HepG2 (cell line): ENCODE data around the gene PIGN. TPM values are rescaled to one million over a fixed set of nuclear protein-coding genes. Genes with fewer than 3 reads are reported as not detected.
A peak's percentile ranks its signal among the peaks of the same experiment; 100 is the strongest.

Experiments
- PAF1 ChIP-seq: IDR thresholded peaks from 2 replicates; pipeline ENCODE4 v1.6.1; 2016; ENCODE audit warnings: missing genetic modification reagents, missing compliant biosample characterization
- RAD51 ChIP-seq: fragments of 450-650 bp; IDR thresholded peaks from 2 replicates; pipeline ENCODE4 v1.6.1; 2016; ENCODE audit warnings: borderline replicate concordance
- SNAI1 ChIP-seq: sonication (generic); formaldehyde crosslinking; IDR thresholded peaks from 2 replicates; pipeline ENCODE4 v1.5.0; 2020; ENCODE audit warnings: mild to moderate bottlenecking, missing genetic modification reagents, borderline replicate concordance
- SPEN ChIP-seq: sonication (generic); formaldehyde crosslinking; IDR thresholded peaks from 2 replicates; pipeline ENCODE4 v1.5.1; 2020; ENCODE audit warnings: low read depth, mild to moderate bottlenecking, missing genetic modification reagents
- ZBTB33 ChIP-seq: sonication (generic); formaldehyde crosslinking; IDR thresholded peaks from 2 replicates; pipeline ENCODE4 v1.4.0; 2020; ENCODE audit warnings: missing genetic modification reagents
- ZNF333 ChIP-seq: sonication (generic); formaldehyde crosslinking; IDR thresholded peaks from 2 replicates; pipeline ENCODE4 v1.4.0; 2020; ENCODE audit warnings: mild to moderate bottlenecking, missing genetic modification reagents, borderline replicate concordance
- ZNF431 ChIP-seq: sonication (generic); formaldehyde crosslinking; IDR thresholded peaks from 2 replicates; pipeline ENCODE4 v1.9.0; 2022; ENCODE audit warnings: missing genetic modification reagents, low read depth, mild to moderate bottlenecking, borderline replicate concordance
- ZNF530 ChIP-seq: sonication (generic); formaldehyde crosslinking; IDR thresholded peaks from 2 replicates; pipeline ENCODE4 v1.5.0; 2020; ENCODE audit warnings: low read depth, mild to moderate bottlenecking, missing genetic modification reagents
- ZNF768 ChIP-seq: sonication (generic); formaldehyde crosslinking; IDR thresholded peaks from 2 replicates; pipeline ENCODE4 v1.4.0; 2020; ENCODE audit warnings: missing genetic modification reagents
- polyA plus RNA-seq, 8 experiments: library from polyadenylated mRNA; depleted of rRNA in 3 of 8; stranded (reverse) in 7 of 8; unstranded in 1 of 8; fragments of >200 nt; fragmentation: Illumina TruSeq in 4 of 8; extraction: Trizol in 4 of 8; gene quantifications; 2 replicates each; pipeline versions ENCODE4 v1.2.1 to v1.2.3, GENCODE V29; 2011 to 2016; ENCODE audit warnings: low read depth in 4 of 8, missing spikeins in 1 of 8, mixed read lengths in 1 of 8; ENCODE audit not compliant: insufficient read depth in 1 of 8
- total RNA-seq, 5 experiments: library from RNA; depleted of rRNA; stranded (reverse); fragments of >200 nt; fragmentation: Illumina TruSeq; extraction: Trizol; gene quantifications; 2 replicates each; pipeline ENCODE4 v1.2.3, GENCODE V29; 2016; ENCODE audit warnings: low read depth in 1 of 5
- TF ChIP-seq, protein P1 (sequence below): IDR thresholded peaks from 2 replicates; pipeline ENCODE4 v1.6.1; 2012; ENCODE audit warnings: low read length, improper control_type of control experiment
- TF ChIP-seq, protein P2 (sequence below): sonication (generic); formaldehyde crosslinking; IDR thresholded peaks from 2 replicates; pipeline ENCODE4 v1.8.1; 2022; ENCODE audit warnings: low read depth, mild to moderate bottlenecking, missing genetic modification reagents
- TF ChIP-seq, protein P3 (sequence below): sonication (generic); formaldehyde crosslinking; IDR thresholded peaks from 2 replicates; pipeline ENCODE4 v1.4.0; 2020; ENCODE audit warnings: low read depth, missing genetic modification reagents
- TF ChIP-seq, protein P4 (sequence below): sonication (generic); formaldehyde crosslinking; IDR thresholded peaks from 2 replicates; pipeline ENCODE4 v1.4.0; 2020; ENCODE audit warnings: missing genetic modification reagents, borderline replicate concordance

PIGN gene
- total and polyA plus RNA-seq, 2 of the 13 experiments (the other 11 are each of a cell fraction or from before 2014, with no cell fraction given): 15.5 to 33.6 TPM

DNA sequence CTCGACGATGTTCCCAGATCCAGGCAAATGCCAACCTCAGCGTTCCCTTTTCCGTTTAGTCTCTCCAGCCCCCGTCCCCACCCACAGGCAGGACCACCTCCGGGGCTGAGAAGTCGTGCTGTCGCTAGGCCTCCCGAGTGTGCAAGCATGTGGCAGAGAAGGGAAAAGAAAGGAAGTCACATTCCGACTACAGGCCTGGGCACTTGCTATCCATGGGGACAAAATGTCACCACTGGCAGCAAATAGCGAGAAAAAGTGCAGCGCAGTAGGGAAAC lies 420 bp downstream of the PIGN start (continued):
- TF ChIP-seq, protein P1, sequence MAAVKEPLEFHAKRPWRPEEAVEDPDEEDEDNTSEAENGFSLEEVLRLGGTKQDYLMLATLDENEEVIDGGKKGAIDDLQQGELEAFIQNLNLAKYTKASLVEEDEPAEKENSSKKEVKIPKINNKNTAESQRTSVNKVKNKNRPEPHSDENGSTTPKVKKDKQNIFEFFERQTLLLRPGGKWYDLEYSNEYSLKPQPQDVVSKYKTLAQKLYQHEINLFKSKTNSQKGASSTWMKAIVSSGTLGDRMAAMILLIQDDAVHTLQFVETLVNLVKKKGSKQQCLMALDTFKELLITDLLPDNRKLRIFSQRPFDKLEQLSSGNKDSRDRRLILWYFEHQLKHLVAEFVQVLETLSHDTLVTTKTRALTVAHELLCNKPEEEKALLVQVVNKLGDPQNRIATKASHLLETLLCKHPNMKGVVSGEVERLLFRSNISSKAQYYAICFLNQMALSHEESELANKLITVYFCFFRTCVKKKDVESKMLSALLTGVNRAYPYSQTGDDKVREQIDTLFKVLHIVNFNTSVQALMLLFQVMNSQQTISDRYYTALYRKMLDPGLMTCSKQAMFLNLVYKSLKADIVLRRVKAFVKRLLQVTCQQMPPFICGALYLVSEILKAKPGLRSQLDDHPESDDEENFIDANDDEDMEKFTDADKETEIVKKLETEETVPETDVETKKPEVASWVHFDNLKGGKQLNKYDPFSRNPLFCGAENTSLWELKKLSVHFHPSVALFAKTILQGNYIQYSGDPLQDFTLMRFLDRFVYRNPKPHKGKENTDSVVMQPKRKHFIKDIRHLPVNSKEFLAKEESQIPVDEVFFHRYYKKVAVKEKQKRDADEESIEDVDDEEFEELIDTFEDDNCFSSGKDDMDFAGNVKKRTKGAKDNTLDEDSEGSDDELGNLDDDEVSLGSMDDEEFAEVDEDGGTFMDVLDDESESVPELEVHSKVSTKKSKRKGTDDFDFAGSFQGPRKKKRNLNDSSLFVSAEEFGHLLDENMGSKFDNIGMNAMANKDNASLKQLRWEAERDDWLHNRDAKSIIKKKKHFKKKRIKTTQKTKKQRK: no peak
- TF ChIP-seq ZNF333 (CRISPR knock-in tag) (no peak), SPEN (CRISPR knock-in tag) (peak; percentile 70; the same call in 1 of the 2 replicates), SNAI1 (CRISPR knock-in tag) (no peak), ZNF431 (CRISPR knock-in tag) (0 out of 2 replicates have a peak, but pooled peaks have one; percentile 13), ZNF768 (CRISPR knock-in tag) (no peak), PAF1 (CRISPR knock-in tag) (no peak), ZBTB33 (CRISPR knock-in tag) (no peak), ZNF530 (no peak), RAD51 (no peak)
- TF ChIP-seq, protein P2, sequence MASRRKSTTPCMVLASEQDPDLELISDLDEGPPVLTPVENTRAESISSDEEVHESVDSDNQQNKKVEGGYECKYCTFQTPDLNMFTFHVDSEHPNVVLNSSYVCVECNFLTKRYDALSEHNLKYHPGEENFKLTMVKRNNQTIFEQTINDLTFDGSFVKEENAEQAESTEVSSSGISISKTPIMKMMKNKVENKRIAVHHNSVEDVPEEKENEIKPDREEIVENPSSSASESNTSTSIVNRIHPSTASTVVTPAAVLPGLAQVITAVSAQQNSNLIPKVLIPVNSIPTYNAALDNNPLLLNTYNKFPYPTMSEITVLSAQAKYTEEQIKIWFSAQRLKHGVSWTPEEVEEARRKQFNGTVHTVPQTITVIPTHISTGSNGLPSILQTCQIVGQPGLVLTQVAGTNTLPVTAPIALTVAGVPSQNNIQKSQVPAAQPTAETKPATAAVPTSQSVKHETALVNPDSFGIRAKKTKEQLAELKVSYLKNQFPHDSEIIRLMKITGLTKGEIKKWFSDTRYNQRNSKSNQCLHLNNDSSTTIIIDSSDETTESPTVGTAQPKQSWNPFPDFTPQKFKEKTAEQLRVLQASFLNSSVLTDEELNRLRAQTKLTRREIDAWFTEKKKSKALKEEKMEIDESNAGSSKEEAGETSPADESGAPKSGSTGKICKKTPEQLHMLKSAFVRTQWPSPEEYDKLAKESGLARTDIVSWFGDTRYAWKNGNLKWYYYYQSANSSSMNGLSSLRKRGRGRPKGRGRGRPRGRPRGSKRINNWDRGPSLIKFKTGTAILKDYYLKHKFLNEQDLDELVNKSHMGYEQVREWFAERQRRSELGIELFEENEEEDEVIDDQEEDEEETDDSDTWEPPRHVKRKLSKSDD (CRISPR knock-in tag): no peak
- TF ChIP-seq, protein P3, sequence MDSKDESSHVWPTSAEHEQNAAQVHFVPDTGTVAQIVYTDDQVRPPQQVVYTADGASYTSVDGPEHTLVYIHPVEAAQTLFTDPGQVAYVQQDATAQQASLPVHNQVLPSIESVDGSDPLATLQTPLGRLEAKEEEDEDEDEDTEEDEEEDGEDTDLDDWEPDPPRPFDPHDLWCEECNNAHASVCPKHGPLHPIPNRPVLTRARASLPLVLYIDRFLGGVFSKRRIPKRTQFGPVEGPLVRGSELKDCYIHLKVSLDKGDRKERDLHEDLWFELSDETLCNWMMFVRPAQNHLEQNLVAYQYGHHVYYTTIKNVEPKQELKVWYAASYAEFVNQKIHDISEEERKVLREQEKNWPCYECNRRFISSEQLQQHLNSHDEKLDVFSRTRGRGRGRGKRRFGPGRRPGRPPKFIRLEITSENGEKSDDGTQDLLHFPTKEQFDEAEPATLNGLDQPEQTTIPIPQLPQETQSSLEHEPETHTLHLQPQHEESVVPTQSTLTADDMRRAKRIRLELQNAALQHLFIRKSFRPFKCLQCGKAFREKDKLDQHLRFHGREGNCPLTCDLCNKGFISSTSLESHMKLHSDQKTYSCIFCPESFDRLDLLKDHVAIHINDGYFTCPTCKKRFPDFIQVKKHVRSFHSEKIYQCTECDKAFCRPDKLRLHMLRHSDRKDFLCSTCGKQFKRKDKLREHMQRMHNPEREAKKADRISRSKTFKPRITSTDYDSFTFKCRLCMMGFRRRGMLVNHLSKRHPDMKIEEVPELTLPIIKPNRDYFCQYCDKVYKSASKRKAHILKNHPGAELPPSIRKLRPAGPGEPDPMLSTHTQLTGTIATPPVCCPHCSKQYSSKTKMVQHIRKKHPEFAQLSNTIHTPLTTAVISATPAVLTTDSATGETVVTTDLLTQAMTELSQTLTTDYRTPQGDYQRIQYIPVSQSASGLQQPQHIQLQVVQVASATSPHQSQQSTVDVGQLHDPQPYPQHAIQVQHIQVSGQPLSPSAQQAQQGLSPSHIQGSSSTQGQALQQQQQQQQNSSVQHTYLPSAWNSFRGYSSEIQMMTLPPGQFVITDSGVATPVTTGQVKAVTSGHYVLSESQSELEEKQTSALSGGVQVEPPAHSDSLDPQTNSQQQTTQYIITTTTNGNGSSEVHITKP (CRISPR knock-in tag): 0 out of 2 replicates have a peak, but pooled peaks have one; percentile 23
- TF ChIP-seq, protein P4, sequence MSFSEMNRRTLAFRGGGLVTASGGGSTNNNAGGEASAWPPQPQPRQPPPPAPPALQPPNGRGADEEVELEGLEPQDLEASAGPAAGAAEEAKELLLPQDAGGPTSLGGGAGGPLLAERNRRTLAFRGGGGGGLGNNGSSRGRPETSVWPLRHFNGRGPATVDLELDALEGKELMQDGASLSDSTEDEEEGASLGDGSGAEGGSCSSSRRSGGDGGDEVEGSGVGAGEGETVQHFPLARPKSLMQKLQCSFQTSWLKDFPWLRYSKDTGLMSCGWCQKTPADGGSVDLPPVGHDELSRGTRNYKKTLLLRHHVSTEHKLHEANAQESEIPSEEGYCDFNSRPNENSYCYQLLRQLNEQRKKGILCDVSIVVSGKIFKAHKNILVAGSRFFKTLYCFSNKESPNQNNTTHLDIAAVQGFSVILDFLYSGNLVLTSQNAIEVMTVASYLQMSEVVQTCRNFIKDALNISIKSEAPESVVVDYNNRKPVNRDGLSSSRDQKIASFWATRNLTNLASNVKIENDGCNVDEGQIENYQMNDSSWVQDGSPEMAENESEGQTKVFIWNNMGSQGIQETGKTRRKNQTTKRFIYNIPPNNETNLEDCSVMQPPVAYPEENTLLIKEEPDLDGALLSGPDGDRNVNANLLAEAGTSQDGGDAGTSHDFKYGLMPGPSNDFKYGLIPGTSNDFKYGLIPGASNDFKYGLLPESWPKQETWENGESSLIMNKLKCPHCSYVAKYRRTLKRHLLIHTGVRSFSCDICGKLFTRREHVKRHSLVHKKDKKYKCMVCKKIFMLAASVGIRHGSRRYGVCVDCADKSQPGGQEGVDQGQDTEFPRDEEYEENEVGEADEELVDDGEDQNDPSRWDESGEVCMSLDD (CRISPR knock-in tag): no peak
